GM12891 (cell line): ENCODE results near the gene CACNA1H.

ENCODE experiments used
- POLR2A ChIP-seq: IDR thresholded peaks from 2 replicates; pipeline ENCODE4 v1.6.1; 2011; ENCODE audit warnings: low read depth, low read length, control low read depth
- POLR2AphosphoS5 ChIP-seq: IDR thresholded peaks from 2 replicates; pipeline ENCODE4 v1.6.1; 2011; ENCODE audit warnings: low read depth, low read length, control low read depth
- TAF1 ChIP-seq: IDR thresholded peaks from 2 replicates; pipeline ENCODE4 v1.6.1; 2011; ENCODE audit warnings: low read depth, low read length, control low read depth

DNA sequence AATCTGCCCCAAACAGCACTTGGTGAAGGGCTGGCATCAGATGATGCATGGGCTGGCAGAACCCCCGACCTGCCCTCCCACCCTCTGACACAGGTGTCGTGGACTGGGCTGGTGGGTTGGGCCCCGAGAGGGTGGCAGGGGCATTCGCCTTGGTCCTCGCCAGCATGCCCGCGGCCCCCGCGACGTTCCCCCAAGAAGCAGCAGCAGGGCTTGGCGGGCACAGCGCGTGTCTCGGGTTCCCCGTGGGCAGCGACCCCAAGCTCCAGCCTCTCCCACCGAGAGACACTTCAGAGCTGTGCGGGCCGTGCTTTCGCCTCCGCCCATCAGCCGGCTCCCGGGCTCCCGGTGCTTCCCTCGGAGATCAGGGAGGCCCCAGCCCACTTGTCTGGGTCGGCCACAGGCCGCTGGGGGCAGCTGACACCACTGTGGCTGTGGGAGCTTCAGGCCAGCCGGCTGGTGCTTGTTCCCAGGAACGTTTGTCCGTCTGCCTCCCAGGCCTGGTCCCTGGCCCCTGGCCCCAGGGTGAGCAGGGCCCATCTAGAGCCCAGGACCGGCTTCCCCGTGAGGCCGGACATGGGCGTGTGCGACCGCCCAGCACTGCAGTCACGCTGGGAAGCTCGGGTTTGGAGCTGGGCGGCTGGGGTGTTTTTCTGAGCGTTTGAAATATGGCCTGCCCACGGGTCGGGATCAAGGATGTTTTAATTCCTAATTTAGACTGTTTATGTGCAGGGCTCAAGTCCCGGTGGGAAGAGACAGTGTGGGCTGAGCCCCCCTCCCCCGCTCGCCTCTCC is 16.6 kb downstream of the CACNA1H start:
- TF ChIP-seq POLR2A (no peak), POLR2AphosphoS5 (no peak), TAF1 (no peak)
